ENCODE results near the gene POTEI.
A peak's percentile ranks its signal among the peaks of the same experiment; 100 is the strongest.
"Not testable (repeated sequence)": the region's sequence is repeated elsewhere in the genome, so short reads cannot be mapped to it uniquely, and the experiment has no call there.

Gene POTEI

GRCh38 chr2:130454712-130455083 is 54.4 kb downstream of the POTEI start:
- not testable (repeated sequence) for DNase-seq

GRCh38 chr2:130453955-130454711 is 55.0 kb downstream of the POTEI start:
- DNase-seq = not testable (repeated sequence)

- DNase-seq = not testable (repeated sequence)
These were observed 56.2 kb downstream of the POTEI start for GRCh38 chr2:130452897-130453296.

- not testable (repeated sequence) for DNase-seq
These were observed 57.3 kb downstream of the POTEI start for GRCh38 chr2:130451823-130452222.

DNA sequence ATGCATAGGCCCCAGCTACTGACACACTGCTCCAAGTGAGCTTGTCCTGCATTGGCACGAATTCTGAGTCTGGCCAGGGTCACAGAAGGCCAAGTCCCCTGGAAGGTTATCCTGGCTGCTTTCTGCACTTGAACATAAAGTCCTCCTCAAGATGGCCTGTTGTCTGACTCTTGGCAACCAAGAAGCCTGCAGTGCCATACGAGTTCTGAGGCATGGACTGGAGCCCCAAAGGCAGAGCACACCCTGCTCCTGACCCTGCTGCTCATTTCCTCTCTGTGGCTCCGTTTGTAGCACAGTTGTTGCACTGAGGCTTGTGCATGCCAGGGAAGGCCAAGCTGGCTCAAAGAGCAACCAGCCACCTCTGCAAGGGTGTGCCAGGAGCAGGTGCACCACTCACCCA is 57.9 kb downstream of the POTEI start:
- DNase-seq = not testable (repeated sequence)

GRCh38 chr2:130450366-130450765 is 58.8 kb downstream of the POTEI start:
- DNase-seq = not testable (repeated sequence)

- not testable (repeated sequence) for DNase-seq
These were observed 81.5 kb downstream of the POTEI start for GRCh38 chr2:130427631-130428030.

- DNase-seq = not testable (repeated sequence)
These were observed 90.3 kb downstream of the POTEI start for GRCh38 chr2:130418845-130419244.

DNA sequence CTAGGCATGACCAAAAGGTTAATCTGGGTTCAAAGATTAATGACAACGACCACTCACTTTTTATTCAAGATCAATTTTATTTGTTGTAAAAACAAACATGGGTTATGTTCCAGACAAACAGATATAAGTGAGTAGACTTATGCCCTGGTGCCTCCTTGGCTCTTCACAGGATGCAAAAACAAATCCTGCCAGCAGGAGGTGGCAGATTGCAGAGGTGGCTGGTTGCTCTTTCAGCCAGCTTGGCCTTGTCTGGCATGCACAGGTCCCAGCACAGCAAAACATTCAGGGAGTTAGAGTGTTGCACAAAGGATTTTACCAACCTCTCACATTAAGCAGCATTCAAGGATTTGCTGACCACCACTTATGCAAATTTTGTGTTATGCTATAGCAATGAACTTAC is 92.4 kb downstream of the POTEI start:
- peak; percentile 62 for DNase-seq
